ENCODE measurements around the gene TEX12.

- TF ChIP-seq POLR2A (IDR thresholded peaks at IDR 0.05; ENCODE audit: low read depth, low read length) (no peak), POU2F2 (IDR thresholded peaks at IDR 0.05; ENCODE audit: low read depth, low read length) (no peak), TAF1 (IDR thresholded peaks at IDR 0.05; ENCODE audit: low read depth, low read length) (no peak), PAX5 (IDR thresholded peaks at IDR 0.05; ENCODE audit: insufficient read depth, low read length, severe bottlenecking) (no peak)
Observed at GRCh38 chr11:112213753-112214152, 46.6 kb downstream of the TEX12 start.

All from GM12891 (cell line).